T-helper 22 cell (primary cell): ENCODE data around the gene EDC3.
A peak's percentile ranks its signal among the peaks of the same experiment; 100 is the strongest.
"Not testable (repeated sequence)": the region's sequence is repeated elsewhere in the genome, so short reads cannot be mapped to it uniquely, and the experiment has no call there.

Source experiments
- DNase-seq: peaks from one replicate; pipeline ENCODE4 v3.0.0-alpha.2; 2020; ENCODE audit warnings: low read depth

Gene EDC3

DNA sequence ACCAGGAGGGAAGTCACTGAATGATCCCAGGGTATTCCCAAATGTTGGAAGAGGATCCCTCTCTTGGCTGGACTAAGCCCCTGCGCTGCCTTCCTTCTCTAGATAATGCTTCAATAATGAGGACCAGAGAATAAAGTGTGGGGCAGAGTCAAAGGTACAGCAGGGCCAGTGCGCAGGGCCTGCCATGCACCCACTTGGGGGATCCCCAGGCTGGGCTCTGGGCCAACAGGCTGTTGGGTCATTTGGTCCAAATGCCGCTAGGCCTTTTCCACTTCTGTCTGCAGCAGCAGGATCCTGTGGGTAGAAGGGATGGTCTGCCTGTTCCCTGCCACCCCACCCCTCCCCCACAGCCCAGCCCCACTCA, 85.9 kb downstream of the EDC3 start:
- no peak for DNase-seq

DNA sequence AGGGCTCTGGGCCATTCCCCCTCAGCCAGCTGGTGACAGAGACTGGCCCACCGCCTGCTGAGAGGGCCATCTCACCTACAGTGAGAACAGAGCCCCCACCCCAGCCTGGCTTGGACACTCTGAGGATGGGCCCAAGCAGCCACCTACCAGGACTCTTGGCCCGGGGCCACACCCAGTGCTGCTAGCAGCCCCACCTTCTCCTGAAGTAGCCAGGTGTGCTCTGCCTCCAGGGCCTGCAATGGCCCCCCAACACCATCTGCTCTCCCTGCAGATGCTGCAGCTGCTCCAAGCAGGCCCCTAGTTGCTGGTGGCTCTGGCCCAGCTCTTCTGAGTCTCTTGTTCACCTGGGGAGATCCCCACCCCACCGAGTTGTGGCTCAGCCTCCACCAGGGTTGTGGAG, 87.0 kb downstream of the EDC3 start:
- no peak for DNase-seq

DNA sequence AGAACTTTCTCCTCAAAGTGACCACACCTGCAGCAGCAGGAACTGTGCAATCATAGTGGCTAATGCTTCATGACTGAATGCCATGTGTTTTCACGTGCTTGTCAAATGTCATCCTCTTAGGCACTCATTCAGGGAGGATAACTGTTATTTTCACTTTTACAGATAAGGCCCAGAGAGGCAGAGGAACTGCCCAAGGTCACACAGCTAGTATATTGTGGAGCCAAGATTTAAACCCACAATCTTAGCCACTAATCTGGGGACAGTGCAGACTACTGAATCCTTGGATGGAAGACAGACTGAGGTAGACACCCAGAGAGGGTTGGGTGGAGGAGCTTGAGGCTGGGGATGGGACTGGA, 90.1 kb downstream of the EDC3 start:
- DNase-seq, result no peak

DNA sequence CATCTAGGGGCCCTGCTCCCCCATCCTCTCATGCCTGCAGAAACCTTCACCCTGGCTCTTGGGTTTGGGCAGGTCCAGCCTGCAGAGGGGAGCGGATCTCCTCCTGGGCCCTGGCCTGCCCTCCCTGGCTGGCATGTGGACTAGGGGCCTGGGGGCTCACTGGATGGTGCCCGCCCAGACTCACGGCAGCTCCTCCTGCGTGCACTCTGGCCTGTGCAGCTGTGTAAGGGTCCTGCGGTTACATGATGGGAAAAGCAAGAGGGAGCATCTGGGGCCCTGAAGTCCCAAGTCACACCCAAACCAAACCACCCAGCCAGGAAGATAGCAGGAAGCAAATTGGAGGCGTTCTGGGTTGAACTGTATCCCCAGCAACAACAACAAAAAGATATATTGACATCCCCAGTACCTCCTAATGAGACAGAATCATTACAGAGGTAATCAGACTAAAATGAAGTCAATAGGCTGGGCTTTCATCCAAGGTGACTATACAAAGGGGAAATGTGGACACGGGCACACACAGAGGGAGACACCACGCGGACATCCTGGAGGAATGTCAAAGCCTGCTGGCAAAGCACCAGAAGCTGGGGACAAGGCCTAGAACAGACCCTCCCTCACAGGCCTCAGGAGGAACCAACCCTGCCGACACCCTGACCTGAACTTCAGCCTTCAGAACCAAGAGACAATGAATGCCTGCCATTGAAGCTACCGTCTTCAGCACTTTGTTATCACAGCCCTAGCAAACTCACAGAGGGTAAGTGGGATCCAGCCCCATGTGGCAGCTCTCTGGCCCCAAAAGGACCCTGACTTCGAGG, 90.6 kb downstream of the EDC3 start:
- no peak for DNase-seq

DNA sequence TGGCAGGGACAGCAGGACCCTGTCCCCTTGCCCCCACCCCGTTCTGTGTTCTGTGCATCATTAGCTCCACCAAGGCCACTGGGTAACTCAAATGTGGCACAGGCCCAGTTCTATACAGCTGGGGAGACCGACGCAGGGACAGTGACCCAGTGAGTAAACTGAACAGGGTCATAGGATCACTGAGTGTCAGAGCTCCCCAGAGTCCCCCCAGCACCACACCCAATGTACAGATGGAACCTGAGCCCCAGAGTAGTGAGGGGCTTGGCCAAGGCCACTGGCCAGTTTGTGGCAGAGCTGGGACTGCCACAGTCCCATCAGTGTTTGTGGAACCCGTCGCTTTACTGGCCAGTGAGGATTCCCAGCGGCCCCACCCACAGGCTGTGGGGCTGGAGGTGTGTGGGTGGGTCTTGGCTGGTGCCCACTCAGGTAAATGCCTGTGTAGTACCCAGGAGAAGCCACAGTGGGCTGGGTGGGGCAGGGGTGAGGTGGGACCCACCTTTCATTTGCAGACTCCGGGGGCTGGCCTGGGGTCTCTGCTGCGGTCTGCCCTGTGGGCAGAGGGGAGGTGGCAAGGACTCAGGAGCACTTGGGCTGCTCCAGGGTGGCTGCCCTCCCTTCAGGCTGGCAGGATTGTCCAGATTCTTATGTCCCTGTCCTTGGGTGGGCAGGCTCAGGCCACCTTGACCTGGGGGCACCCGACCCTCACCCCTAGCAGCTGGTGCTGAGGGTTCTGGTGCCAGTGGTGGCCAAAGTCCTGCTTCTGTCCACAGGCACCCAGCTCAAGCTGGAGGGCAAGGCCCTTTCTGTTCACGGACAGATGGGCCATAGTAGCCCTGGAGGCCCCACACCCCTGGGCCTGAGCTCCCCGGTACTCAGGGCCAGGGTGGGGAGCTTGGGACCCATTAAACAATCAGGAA, 91.8 kb downstream of the EDC3 start:
- DNase-seq, result no peak

DNA sequence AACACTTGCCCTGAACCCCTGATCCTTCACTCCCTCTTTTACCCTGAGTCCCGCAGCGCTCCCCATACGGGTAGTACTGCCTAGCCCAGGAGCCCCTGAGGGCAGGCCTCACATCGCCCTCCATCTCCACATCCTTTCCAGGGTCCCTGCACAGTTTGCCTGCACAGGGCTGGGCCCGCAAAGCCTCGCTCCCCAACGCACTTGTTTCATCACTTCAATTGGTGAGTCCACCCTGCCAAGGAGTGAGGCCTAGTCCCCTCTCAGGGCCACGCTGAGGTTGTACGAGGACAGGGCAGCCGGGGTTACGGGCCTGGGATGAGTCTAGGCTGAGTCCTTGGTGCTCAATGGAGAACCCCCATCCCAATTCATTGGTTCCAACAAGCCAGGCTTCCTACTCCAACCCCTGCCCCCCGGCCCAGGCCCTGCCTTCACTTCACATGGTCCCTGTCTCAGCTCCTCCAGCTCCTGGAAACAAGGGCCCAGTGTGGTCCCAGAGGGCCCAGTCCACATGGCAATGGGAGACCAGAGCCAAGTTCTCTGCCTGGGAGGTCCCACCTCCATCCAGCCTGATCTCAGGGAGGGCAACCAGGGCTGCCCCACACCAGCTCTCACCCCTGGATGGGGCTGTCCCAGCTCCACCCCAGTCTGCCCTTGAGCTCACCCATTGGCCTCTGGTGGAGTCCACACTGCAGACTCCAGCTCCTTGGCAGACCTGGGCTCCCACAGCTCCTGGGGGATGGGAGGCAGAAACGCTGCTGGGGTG, 92.6 kb downstream of the EDC3 start:
- DNase-seq, result no peak

DNA sequence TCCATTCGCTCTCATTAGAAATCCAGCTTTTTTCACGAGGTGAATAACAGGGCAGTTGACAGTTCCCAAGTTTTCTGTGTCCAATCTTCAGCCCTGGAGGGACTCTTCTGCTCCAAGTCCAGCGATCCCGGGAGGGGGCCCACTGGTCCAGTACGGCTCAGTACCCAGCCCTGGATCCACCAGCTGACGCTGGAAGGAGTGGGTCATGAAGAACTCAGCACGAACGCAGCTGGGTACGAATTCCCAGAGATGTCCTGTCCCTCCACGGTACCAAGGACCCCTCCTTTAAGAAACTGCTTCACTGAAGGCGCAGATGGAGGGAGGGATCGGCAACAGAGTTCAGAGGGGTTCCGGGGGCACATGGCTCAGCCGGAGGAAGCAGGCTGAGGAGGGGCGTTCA, 96.7 kb downstream of the EDC3 start:
- DNase-seq, result no peak

DNA sequence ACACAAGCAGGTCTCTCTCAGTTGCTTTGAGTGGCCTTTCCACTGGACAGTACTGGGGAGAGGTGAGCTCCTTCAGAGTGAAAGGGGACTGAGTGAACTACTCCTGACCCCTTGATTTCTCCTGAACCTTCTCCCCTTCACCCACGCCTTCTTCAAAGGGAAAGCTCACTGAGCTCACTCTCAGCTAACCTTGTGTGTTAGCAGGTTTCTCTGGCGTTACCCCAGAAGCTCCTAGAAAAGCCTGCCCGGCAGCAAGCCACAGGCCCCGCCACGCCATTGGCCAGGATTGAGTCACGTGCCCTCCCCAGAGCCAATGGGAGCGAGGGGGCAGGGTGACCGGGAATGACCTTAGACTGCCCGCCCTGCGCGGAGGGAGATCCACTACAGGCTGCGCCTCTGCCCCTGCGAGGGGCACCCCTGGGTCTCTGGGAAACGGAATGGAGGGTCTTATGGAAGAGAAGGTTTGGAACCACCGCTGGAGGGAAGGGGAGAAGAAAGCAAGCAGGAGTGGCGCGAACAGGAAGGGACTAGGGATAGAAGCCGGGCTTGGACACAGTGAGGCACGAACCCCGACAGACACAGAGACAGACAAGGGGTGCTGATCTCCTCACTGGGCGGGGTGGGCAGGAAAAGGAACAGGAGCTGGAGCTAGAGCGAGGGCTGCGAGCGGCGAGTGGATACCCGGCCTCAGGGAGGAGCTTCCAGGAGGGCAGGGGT, 97.5 kb downstream of the EDC3 start:
- peak; percentile 75 for DNase-seq

DNA sequence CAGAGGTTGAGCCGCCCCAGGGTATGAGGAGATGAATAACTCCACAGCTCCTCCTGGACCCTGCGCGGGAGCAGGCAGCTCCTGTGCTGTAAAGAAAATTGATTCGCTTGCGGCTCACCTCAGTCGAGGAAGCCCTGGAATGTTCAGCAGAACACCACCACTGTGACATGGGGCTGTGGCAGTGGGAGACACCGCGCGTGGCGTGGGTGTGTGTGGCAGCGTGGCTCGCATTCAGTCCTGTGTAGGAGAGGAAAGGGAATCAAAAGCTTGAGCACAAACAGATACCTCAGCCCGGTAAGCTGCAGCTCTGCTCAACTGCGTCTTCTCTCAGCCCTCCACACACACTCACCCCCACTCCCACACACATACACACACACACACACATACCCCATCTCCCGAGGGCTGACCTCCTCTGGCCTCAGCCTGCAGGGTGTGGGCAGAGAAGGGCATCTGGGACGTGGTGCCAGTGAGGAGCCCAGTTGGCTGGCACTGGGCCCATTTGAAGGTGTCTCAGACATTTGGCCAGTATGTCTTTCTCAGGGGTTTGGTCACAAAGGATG, 98.6 kb downstream of the EDC3 start:
- DNase-seq, result not testable (repeated sequence)

DNA sequence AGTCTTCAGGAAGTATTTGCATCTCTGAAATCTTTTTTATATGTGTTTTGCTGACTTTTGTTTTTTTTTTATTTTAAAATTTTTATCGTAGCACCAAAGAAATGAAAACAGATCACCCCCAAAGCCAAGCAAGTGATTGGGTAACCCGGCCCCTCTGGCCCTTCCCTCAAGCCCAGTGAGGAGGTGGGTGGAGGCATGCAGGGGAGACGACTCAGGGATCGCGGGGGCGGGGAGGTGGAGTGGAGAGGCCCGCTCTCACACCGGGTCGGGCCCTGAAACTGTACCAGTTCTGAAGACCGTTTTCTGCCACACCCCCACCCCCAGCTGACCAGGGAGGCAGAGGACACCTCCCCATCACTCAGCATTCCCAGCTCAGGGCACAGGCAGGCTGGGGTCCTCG, 99.1 kb downstream of the EDC3 start:
- DNase-seq, result not testable (repeated sequence)

DNA sequence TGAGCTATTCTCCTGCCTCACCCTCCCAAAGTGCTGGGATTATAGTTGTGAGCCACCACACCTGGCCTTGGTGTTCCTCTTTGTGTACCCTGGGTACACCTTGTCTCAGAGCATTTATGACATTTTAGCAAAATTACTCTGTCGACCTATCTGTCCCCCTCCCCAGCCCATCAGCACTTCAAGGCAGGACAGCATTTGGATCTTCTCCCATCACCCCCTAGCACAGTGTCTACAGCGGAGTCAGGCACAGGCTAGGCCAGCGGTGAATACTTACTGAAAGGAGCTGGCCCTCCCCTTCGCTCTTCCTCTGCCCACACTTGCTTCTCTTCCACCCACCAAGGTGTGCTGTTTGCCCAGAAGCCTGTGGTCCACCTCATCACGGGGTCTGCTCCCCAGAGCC, 100.6 kb downstream of the EDC3 start:
- DNase-seq, result no peak

DNA sequence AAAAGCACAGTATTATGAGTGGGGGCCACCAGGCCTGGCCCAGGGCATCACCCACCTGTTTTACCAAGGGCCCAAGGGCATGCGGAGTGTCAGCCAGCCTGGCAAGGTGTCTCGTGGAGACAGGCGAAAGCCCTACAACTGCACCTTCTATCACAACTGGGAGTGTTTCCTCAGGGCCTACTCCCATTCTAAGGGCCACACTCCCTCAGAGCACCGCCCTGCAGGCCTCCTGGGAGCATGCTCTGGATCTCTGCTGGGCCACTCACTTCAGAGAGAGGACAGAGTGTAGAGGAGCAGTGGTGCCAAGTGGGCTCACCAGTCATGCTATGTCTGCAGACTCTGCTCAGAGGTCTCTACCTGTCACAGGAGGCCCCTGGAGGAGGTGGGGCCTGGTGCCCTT, 101.4 kb downstream of the EDC3 start:
- DNase-seq, result no peak

DNA sequence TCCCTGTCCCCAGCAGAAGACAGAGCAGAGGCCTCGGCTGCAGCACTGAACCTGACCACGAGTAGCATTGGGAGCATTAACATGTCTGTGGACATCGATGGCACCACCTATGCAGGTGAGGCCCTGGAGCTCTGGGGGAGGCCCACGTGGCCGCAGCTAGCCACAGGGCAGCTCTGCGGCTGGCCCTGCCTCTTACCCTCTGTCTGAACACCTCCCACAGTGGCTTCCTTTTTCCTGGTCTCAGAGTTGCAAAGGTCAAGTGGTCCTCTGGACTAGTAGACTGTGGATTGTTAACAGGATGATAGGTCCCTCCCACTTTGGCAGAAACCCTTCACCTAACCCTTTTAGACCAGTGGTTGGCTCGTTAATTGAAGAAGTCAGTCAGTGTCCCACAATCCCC, 102.7 kb downstream of the EDC3 start:
- DNase-seq, result no peak

DNA sequence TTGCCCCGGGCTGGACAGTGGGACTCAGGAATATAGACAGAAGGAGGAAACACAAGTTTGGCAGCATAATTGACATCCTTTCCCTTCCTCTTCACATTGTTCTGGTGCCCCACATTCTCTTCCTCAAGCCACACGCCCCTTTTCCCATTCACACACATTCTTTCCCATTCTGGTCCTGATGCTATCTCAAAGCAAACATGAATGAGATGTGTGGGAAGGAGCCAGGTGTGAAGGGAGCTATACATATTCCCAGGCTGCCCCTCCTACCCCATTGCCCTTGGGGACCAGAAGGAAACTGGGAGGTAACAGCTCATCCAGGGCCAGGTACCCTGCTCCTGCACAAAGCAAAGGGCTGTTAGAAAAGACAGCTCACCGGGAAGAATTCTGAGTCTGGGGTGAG, 103.6 kb downstream of the EDC3 start:
- no peak for DNase-seq

DNA sequence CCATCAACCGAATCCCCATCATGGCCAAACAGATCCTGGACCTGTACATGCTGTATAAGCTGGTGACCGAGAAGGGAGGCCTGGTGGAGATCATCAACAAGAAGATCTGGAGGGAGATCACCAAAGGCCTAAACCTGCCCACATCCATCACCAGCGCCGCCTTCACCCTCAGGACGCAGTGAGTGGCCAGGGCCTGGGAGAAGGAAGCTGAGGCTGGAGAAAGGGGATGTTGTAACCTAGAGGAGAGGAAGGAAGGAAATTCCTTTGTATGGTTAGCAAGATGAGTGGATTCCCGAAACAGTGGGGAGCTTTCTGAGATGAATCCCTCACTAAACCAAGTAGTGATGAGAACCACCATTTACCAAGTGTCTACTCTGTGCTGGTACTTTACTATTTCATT, 106.0 kb downstream of the EDC3 start:
- DNase-seq, result no peak

DNA sequence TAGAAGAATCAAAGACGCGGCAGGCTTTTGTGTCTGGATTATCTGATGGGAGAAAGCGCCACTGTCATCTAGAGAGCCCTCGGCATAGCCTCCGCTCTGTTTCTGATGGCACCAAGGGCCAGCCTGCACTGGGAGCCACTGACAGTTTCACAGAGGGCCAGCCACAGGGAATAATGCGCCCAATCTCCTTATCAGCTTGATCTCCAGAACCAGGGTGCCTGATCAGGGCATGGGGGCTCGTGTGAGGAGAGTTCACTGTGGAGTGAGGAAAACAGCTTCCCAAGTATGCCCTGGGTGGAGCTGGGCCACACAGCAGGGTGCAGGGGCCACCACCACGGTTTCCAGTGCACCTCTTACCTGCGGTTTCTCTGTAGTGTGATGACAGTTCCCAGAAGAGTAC, 110.0 kb downstream of the EDC3 start:
- DNase-seq, result no peak

DNA sequence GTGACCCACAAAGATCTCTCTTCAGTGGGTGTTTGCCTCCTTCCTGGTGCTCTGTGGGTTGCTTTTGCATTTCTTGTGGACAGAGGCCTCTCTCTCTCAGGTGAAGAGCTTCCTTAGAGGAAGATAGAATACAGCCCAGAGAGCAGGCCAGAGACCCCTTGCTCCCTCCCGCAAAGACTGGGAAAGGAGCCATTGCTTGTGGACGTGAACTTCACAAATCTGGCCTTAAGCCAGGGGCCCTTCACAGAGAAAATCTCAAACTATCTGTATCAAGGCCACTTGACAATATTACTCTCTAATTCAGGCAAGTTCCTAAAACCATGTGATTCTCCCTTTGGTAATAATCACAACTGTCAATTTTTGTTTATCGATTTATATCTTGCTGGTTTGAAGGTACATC, 110.6 kb downstream of the EDC3 start:
- DNase-seq, result no peak

DNA sequence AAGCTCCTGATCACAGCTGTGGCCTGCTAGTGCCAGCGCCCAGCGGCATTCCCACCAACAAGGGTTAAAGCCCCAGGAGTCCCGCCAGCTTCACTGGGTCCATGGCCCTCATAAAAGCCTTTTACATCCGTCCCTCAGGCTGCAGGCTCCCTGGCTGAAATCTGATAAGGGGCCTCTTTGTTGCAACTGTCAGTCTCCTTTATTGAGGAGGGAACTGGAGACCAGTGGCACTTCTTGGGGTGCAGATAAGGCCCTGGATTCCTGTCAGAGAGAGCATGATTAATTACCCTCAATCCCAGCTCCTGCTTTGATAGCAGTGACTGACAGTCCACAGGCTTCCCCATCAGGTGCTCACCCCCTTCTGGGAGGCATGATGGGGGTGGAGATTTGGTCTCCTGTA, 111.0 kb downstream of the EDC3 start:
- no peak for DNase-seq

DNA sequence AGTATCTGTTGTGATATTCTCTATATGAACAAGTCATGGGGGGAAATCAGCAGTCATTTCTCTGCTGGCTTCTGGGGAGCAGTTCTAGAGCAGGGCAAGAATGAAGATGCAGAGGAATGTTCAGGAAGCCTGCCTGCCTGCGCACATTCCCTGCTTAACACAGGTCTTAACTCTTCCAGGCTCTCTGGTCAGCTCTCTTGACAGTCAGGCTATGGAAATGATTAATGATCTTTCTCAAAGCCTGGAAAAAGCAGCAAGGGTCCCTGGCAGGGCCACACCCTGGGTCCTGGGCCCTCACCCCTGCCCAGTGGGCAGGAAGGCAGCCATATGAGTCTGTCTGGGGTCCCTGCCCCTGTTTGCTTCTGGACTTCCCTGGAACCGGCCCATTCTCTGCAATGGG, 111.6 kb downstream of the EDC3 start:
- DNase-seq, result no peak
